ENCODE data around the gene CD226.

DNA sequence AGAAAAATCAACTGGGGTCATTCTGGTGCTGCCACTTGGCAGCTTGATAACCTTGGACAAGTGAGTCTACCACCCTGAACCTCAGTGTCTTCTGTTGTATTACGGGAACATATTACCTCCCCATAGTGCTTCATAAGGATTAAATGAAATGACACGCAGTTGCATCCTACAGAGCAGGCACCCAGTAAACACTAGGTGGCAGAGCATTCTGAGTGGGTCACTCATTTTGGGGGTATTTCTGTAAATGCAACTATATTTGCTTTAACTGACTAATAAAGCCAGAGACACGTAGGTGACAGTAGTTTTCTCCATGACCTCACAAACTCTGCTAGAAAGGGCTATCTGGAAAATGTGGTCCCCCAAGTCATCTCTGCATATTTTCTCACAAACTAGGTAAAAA, 4.7 kb downstream of the CD226 start:
- TF ChIP-seq, protein P1, sequence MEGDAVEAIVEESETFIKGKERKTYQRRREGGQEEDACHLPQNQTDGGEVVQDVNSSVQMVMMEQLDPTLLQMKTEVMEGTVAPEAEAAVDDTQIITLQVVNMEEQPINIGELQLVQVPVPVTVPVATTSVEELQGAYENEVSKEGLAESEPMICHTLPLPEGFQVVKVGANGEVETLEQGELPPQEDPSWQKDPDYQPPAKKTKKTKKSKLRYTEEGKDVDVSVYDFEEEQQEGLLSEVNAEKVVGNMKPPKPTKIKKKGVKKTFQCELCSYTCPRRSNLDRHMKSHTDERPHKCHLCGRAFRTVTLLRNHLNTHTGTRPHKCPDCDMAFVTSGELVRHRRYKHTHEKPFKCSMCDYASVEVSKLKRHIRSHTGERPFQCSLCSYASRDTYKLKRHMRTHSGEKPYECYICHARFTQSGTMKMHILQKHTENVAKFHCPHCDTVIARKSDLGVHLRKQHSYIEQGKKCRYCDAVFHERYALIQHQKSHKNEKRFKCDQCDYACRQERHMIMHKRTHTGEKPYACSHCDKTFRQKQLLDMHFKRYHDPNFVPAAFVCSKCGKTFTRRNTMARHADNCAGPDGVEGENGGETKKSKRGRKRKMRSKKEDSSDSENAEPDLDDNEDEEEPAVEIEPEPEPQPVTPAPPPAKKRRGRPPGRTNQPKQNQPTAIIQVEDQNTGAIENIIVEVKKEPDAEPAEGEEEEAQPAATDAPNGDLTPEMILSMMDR (IDR thresholded peaks at IDR 0.05; ENCODE audit: low read depth, low read length): peak; percentile 29; the same call in 1 of the 2 replicates
- no peak for TF ChIP-seq EZH2phosphoT487 (IDR thresholded peaks at IDR 0.05; ENCODE audit: low read depth)

Data from OCI-LY3 (cell line).